Endometrial microvascular endothelial cells (primary cell): ENCODE data around the gene PGPEP1. TPM values are rescaled to one million over a fixed set of nuclear protein-coding genes. Genes with fewer than 3 reads are reported as not detected.
"Not testable (repeated sequence)": the region's sequence is repeated elsewhere in the genome, so short reads cannot be mapped to it uniquely, and the experiment has no call there.

Source experiments
- in situ Hi-C: cut with HindIII; loops from 2 replicates; pipeline ENCODE4 v1.10.0; 2017; ENCODE audit warnings: low sequenced_read_pairs, low pct_unique_long_range_greater_than_20kb; ENCODE audit errors: inconsistent ontology term
- total RNA-seq: library from RNA; depleted of rRNA; stranded (reverse); fragments of >200 nt; gene quantifications from one replicate; pipeline ENCODE4 v1.2.3, GENCODE V29; 2015; ENCODE audit errors: inconsistent ontology term

Gene PGPEP1
- total RNA-seq, 1 donor from 2014 or later: 5.8 TPM

DNA sequence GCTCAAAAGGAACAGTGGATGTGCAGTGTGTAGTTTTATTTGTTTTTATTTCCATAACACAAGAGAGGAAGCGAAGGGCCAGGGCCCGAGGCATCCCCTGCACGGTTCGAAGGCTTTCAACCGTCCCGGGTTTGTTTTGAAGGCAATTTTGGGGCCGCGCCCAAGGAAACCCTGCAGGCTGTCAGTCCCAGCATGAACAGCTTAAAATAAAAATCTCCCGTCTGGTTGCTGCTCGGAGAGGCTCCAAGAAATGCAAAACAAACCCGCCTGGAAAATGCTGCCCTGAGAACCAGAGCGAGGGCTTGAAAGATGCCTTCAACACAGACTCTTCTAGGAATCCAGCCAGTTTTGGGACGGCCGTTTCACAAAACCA is 33.5 kb upstream of the PGPEP1 start:
- in situ Hi-C loops: no loop called here

DNA sequence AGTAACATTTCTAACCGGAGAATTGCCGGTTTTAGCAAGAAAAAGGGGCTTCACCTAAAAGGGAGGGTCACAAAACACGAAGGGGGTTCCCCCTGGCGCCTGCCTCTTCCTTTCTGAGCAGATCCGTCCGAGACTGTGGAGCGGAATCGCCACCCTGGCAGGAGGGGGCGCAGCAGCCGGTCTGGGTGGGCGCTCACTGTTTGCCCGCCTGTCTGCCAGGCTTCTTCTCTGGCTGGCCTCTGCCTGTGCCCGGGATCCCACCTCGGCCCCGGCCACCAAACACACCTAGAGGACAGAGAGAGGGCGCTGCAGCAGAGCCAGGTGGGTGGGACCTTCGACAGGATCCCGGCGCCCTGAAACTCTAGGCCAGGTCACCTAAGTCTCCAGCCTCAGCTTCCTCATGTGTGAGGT is 33.1 kb upstream of the PGPEP1 start:
- in situ Hi-C loops: no loop called here

DNA sequence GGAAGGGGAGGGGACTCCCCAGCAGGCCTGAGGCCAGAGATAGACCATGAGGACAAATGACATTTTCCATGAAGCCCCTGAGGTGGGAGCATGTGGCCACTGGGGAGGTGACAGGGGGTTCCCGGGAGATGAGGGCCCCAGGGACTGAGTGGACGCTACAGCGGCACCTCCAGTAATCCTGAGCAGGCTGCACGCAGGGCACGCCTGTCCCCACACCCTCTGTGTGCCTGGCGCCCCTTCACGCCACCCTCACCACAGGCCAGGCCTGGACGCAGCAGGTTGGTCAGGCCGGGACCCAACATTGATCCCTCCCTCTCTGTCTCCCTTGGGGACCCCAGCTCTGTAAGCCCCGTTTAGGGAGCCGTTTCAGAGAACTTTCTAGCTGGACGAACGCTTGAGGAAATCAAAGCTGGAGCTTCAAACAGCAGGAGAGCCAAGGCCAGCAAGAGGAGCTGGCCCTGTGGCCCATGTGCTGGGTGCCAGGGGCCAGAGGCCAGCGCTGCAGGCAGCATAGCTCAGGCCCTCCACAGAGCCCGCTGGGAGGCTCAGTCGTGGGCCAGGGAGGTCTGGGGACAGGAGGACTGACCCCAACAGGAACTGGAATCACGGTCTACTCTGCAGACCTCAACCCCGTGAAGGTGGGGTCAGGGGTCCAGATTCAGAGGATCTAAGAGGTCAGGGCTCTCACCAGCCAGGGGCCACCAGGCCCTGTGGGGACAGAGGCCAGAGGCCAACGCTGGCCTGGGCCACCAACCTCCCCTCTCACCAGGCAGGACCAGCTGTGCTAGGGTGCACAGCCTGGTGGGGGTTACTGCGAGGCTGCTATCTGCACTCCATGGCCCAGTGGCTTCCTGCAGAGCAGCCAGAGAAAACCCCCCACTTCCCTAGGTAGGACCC is 32.1 kb upstream of the PGPEP1 start:
- in situ Hi-C loops: no loop called here

DNA sequence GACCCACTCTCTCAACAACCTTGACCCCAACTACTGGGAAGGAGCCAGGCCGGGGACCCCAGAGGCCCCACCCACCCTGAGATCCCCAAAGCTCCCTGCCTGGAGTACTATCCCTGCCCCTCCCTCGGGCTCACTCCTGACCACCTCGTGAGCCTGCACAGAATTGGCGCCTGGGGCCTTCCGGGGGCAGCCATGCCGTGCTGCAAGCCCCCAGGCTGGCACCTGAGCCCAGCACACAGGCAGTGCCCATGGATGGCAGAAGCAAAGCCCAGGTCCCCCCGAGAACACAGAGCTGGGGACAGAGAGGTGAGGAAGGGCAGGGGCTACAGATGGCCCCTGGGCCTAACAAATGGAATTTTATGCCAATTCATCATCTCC is 31.5 kb upstream of the PGPEP1 start:
- in situ Hi-C loops: no loop called here

DNA sequence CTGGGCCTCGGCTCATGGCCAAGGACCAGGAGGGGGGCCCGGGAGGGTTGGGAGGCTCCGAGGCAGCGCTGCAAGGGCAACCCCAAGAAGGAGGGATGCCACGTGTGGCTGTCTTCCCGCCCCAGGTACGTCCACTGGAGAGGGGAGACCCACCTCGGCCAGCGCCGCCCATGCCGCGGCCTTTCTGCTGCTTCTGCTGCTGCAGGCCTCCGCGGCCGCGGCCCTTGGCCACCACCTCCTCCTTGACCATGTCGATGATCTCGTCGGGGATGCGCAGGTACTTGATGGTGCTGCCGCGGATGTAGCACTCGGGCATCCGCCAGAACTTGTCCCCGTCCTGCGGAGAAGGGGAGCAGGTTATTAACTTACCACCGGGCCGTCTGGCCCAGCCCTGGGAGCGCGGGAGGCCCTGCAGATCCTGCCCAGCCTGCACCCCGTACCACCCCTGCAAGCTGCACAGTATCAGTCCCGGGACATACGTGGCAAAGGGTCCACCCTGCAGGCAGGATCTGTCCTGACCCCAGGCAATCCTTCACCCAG is 30.8 kb upstream of the PGPEP1 start:
- in situ Hi-C loops: no loop called here

DNA sequence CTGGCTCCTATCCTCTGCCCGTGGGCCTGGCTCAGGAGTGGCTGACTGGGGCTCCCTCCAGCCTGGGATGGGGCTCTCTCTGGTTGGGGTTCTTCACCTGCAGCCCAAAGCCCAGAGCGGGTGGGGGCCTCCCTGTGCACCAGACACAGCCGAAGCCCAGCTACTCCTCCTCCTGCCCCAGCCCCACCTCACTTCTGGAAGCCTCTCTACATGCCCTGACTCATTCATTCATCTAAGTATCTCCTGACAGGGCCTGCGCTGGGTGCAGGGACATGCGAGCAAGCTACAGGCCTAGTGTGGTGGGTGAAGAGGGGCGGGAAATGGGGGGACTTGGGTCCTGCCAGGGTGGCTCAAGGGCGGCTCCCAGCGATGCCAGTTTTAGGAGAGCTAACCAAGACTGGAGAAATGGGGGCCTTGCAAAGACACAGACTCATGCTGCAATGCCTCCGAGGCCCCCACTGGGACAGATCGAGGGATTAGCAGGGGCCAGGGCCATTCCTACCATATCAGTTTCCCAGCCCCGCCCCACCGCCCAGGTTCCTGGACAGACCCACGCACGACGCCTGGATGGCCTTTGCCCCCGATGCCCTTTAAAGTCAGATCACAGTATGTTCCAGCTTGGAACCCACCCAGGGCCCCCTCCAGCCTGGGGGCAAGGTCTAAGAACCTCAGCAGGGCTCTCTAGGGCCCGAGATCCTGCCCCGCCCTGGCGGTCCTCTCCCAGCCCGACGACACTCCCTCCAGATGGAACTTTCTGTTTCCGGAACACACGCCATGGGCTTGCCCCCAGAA is 30.1 kb upstream of the PGPEP1 start:
- in situ Hi-C loops: no loop called here

DNA sequence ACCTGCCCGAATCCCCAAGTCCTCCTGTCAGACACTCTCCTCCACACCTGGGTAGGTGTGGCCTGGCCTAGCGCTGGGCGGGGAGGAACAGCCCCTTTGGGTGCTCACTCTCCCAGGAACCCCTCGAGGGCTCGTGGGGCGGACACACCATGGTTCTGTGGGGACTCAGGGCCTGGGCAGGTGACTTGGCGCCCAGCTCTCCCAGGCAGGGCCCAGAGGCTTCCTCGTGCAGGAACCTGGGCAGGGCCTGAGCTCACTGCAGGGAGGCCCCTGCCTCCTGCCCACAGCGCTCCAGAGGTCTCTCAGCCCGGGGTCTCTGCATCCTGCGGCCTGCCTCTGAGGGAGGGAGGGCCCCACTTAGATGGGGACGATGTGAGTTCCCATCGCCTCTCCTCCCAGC is 29.4 kb upstream of the PGPEP1 start:
- in situ Hi-C loops: no loop called here

DNA sequence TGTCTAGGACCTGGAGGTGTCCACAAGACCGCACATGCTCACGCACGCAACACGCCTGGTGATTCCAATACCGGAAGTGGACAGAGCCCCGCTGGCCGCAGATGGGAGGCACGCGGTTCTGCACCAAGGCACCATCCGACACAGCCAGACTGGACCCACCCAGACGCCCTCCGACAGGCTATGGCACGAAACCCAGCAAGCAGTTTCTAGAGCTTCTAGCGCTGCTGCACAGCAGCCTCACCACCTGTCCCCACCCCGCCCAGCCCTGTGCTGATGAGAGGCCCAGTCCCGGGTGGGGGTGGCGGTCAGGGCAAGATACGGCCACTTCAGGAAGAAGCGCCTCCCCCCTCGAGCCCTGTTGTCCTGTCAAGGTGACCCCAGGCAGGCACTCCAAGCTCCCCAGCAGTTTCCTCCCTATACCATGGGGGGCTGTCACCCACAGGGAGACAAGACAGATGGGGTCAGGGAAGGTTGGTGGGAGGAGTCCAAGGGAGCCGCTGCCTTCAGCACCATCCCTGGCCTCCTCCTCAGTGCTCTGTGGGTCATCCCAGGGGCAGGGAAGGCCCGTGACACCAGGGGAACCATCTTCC is 28.8 kb upstream of the PGPEP1 start:
- in situ Hi-C loops: no loop called here

DNA sequence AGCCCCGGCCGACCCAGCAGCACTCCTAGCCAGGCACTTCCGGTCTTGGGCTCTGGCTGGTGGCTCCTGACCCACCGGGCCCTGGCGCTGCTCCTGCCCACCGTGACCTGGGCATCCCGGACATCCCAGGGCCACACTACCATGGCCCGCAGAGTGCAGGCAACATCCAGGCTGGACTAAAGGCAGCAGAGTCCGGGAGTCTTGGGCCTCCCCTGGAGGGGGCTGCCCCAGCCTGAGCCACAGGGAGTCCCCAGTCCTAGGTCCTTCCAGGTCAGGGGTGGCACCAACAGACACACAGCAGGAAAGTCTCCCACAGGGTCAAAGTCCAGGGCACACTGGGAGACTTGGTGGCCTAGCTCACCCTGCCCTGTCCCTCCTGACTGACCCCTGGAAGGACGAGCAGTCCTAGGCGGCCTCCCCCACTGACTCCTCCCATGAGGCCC is 28.3 kb upstream of the PGPEP1 start:
- in situ Hi-C loops: no loop called here

DNA sequence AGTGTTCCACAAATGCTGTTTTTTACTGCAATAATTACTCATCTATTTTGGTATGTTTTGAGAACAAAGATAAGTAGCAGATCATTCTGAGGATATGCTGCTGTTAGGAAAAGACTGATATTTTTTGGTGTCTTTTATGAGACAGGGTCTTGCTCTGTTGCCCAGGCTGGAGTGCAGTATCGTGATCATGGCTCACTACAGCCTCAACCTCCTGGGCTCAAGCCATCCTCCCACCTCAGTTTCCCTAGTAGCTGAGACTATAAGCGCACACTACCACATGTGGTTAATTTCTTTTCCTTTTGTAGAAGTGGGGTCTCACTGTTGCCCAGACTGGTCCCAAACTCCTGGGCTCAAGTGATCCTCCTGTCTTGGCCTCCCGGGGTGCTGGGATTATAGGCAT is 27.0 kb upstream of the PGPEP1 start:
- in situ Hi-C loops: no loop called here

DNA sequence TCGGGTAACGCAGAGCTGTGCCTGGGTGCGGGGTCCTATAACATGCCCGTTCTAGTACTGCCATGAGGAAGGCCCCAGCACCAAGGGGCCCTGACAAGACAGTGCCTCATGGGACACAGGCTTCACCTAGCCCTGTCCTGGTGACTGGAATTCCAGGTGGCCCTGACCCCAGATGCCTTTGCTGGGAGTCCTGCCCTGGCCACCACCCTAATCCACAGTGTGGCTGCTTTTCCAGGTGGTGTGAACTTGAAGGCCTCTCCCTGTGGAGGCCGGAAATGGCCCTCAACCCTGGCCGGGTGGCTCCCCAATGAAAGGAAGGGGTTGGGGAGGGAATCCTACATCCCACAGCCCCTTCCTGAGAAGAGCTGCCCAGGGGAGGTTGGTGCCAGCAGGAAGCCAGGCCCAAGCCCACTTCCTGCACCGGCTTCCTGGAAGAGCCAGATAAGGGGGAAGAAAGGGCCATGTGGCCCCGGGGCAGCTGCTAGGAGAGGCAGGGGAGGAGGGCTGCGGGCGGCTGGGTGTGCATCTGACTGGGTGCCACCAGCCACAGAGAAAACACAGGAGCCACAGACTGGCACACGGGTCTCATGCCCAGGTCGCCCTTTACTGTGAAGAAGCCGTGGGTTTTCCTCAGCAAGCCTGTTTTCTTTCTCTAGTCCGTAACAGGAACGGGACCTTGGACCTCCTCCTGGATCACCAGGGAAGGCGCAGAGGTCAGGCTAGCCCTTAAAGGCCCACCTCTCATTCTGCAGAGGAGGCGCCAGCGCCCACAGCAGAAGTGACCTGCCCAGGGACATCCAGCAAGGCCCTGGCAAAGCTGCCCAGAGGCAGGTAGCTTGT is 22.2 kb upstream of the PGPEP1 start:
- in situ Hi-C loops: no loop called here

DNA sequence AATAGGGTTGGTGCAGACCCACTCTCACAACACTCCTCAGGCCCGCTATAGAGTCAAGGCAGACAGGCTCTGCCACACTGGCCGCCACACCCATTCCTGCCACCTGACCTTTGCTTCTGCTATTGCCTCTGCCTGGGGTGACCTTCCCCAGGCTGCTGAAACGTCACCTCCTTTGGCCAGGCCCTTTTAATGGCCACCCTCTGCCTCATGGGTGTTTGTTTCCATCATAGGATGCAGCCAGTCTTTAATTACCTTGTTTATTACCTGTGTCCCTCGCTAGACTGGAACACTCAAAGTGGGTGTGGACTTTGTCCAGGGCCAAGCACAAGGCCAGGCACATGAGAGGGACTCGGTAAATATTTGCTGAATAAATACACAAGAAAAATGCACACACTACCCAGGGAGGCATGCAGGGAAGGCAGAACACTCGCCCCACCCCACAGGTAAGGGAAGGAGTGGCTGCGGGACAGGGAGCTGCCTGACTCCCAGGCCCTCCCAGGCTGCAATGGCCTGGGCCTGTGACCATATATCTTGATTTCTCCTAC is 20.7 kb upstream of the PGPEP1 start:
- in situ Hi-C loops: no loop called here

DNA sequence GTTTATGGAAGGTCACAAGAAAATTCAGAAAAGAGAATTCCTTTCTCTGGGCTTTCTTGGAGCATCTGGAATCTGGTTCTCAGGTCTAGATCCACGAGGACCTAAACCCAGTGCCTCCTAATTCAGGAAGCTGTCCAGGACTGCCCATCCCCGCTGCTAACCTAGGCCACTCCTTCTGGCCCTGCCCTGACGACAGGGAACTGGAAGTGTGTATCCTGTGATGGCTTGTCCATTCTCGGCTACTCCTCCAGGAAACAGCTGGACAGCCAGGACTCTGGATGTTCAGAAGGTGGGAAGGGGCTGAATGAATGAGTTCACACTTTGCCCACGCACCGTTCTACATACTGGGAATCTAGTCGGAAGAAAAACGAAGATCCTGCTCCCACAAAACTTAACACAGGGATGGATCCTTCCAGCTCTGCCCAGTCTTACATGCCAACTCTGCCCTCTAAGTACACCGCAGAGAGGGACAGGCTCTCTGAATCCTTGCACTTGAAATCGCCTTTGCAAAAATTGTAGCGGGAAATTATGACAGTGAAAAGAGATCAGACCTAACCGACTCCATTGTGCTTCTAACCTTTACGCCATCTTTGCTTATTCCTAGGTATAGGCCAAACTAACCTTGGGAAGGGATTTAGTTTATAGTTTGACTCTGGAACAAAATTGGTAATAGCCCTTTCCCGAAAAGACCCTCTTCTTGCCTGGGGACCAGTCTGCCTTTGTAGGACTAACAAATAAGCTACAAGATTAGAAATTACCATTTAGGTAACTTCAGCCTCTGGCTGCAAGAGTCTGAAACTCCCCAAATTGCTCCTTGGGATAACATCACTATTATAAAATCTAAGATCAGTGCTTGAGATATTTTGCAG is 19.3 kb upstream of the PGPEP1 start:
- in situ Hi-C loops: no loop called here

DNA sequence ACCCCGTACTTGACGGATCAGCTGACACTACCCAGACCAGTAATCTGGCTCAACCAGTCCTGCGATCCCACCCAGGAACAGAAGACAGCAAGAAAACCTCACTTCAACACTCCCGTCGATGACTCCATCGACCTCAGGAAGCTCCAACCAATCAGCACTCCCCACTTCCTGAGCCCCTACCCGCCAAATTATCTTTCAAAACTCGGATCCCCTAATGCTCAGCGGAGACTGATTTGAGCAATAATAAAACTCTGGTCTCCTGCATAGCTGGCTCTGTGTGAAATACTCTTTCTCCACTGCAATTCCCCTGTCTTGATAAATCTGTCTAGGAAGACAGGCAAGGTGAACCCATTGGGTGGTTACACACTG is 18.7 kb upstream of the PGPEP1 start:
- in situ Hi-C loops: no loop called here

DNA sequence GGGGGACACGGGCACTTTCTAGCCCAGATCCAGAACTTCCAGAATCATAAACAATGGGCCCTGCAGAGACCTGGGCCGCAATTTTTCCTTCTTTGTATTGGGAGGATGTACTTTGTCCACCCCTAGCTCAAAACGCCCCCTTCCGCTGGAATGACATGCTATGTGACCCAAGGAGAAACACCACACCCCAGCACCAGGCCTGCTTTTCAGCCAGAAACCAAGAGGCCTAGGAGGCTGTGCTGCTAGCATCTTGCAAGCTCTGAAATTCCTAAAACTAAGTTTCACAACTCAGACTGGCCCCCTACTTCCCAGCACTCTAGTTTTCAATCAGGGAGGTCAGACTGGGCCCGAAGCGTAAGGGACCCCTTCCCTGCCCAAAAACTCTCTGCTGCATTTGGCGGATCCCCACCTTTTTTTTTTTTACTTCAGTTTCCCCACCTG is 18.1 kb upstream of the PGPEP1 start:
- in situ Hi-C loops: no loop called here

DNA sequence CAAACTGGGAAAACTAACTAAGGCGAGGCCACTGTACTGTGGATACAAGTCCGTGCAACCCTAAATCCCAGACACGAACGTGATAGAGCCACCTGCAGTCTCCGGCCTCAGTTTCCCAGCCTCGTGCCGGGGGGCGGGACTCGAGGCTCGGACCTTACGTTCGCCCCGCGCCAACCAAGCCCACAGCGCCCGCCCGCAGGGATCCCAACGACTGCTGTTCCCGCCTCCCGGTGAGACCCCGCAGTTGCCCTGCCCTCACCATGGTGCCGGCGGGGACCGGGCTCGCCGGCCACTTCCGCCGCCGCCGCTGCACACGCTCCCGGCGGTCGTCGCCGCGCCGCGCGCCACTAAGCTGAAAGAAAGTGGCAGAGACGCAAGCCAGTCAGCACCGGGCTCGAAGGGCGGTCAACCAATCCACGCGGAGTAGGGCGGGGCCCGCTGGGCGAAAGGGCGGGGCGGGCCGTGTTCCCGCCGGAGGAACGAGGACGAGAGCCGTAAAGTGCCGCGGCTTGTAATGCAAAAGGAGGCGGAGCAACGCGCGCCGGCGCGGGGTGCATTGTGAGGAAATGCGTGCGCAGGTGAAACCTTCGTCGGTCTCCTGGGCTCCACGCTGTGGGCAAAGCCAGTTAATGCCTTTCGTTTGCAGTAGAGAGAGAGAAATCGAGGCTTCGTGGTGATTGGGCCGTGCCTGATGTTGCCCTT is 17.5 kb upstream of the PGPEP1 start, which contains the start of gene LSM4:
TSS of gene LSM4 (minus strand) at position 318 of the 702 bp plus-strand sequence. CDS start at position 262, 56 bp downstream.
- in situ Hi-C loops: no loop called here

DNA sequence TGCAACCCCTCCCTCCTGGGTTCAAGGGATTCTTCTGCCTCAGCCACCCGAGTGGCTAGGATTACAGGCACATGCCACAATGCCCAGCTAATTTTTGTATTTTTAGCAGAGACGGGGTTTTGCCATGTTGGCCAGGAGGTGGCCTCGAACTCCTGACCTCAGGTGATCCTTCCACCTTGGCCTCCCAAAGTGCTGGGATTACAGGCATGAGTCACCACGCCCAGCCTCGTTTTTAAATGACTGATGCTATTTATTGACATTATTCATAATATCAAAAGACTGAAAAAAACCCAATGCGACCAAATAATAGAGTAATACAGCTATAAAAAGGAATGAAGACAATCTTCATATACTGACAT is 16.0 kb upstream of the PGPEP1 start:
- in situ Hi-C loops: not testable (repeated sequence)
